HG03521 (cell line): Measurements from ENCODE around the gene XPO4.

ENCODE experiments used
- ATAC-seq: cut with Tn5 transposase; IDR thresholded peaks from one replicate; pipeline ENCODE4 v1.9.1; 2021; ENCODE audit warnings: mild to moderate bottlenecking, moderate library complexity; ENCODE audit not compliant: unreplicated experiment

XPO4 gene

GRCh38 chr13:20729633-20730585 is 172.6 kb downstream of the XPO4 start:
- ATAC-seq, result no peak

DNA sequence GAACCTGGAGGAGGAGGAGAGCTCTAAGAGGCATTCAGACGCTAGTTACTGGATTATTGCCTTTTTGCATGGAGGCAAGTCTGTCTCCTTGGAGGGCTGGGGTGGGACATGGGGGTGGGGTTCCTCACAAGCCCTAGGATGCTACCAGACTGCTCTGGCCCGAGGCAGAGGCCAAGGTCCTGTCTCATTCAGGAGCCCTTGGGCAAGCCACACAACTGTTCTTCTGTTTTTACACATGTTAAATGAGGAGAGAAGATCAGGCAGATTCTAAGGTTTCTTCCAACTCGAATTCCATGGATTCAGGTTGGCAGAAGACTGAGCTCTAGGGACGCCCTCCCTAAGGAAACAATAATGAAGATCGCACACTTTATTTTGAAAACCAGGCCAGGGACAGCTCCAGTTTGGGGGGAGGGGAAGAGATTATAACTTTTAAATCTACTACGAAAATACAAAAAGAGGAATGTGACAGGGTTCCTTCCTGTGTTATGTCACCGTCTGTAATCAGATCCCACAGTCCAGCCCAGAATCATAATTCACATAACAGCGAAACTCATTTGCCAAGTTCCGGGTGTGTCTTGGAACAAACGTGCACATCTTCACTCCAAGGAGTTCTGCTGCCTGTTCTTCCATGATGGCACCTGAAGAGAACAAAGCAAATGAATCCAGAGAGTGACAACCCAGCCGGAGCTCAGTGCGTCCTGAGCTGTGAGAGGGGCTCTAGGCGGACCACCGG is 173.8 kb downstream of the XPO4 start:
- ATAC-seq, result no peak

DNA sequence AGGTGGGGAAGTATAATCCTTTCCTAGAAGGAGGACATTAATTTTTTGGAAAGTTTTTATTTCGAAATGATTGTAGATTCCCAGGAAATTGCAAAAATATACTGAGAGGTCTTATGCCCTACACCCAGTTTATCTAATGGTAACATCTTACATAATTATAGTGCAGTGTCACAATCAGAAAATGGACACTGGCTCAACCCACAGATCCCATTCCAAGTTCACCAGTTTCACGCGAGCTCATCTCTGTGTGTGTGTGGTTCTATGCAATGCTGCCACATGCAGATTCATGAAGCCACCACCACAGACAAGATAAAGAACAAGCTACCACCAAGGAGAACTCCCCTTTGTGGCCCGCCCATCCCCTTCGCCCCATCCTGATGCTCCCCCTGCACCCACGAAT is 174.7 kb downstream of the XPO4 start:
- no peak for ATAC-seq
